HCT116 (cell line): ENCODE results near the gene NUP50. TPM values are rescaled to one million over a fixed set of nuclear protein-coding genes. Genes with fewer than 3 reads are reported as not detected.

Experiments
- ATAC-seq: fragments of 200-7000 bp; cut with Tn5 transposase; 2 replicates; pipeline ENCODE4 v1.9.1; 2020; ENCODE audit warnings: mild to moderate bottlenecking, moderate library complexity
- BruUV-seq: library from RNA; stranded (reverse); fragments of 400-500 nt; replicated peaks from 2 replicates; lab custom pipeline; 2021; lab: Mats Ljungman, UMichigan
- CTCF ChIA-PET: fragments of 300-600 bp; sonication (Branson Sonifier 250); formaldehyde crosslinking; loops from one replicate; lab custom pipeline; 2021; ENCODE audit warnings: antibody characterized with exemption; lab: Charles Lee
- POLR2A ChIA-PET: fragments of 300-600, 350-600 bp; sonication (Branson Sonifier 250); formaldehyde crosslinking; loops from one replicate; lab custom pipeline; 2021; ENCODE audit warnings: antibody characterized with exemption; lab: Charles Lee
- RAD21 ChIA-PET, 2 experiments: fragments of 300-600 bp; sonication (Branson Sonifier 250); formaldehyde crosslinking; loops; one replicate each; lab custom pipeline; 2023; ENCODE audit warnings: low total read pairs in 2 of 2; ENCODE audit not compliant: uncharacterized antibody in 2 of 2, unreplicated experiment in 2 of 2, low non-redundant PET in 1 of 2; lab: Charles Lee
- DNase-seq: peaks from one replicate; pipeline ENCODE4 v3.0.0-alpha.2; 2010; ENCODE audit warnings: low read depth, low spot score
- H2AFZ ChIP-seq: fragments of 200-600 bp; shearing (Covaris generic), sonication (generic); 2 replicates; pipeline ENCODE4 v1.6.1; 2017; ENCODE audit warnings: low read depth, mixed run types, mixed read lengths, antibody characterized with exemption, low read length; ENCODE audit not compliant: poor library complexity, severe bottlenecking
- H3K27ac ChIP-seq: 2 replicates; pipeline ENCODE4 v1.5.1; 2012; ENCODE audit warnings: low read depth, low read length
- H3K27me3 ChIP-seq: fragments of 200-600 bp; sonication (generic); 2 replicates; pipeline ENCODE4 v1.6.1; 2016; ENCODE audit warnings: mixed run types, low read length, mixed read lengths; ENCODE audit not compliant: insufficient read depth
- H3K36me3 ChIP-seq, 2 experiments: fragments of 200-500 bp in 1 of 2; fragments of 200-600 bp in 1 of 2; sonication (Bioruptor generic) in 1 of 2; sonication (generic) in 1 of 2; 2 replicates each; pipeline versions ENCODE4 v1.5.1 to v1.6.1; 2014 to 2016; ENCODE audit warnings: low read length in 2 of 2, inconsistent platforms in 1 of 2, mixed read lengths in 1 of 2, mixed run types in 1 of 2; ENCODE audit not compliant: insufficient read depth in 2 of 2, control insufficient read depth in 1 of 2
- H3K4me1 ChIP-seq, 2 experiments: fragments of 200-600 bp in 1 of 2; sonication (generic) in 1 of 2; 2 replicates each; pipeline versions ENCODE4 v1.5.1 to v1.6.1; 2012 to 2017; ENCODE audit warnings: low read length in 2 of 2, inconsistent platforms in 1 of 2, mild to moderate bottlenecking in 1 of 2, mixed read lengths in 1 of 2, mixed run types in 1 of 2, moderate library complexity in 1 of 2; ENCODE audit not compliant: insufficient read depth in 2 of 2, control insufficient read depth in 1 of 2
- H3K4me2 ChIP-seq: fragments of 200-600 bp; sonication (generic); 2 replicates; pipeline ENCODE4 v1.6.1; 2017; ENCODE audit warnings: mixed run types, low read length, mixed read lengths
- H3K4me3 ChIP-seq, 2 experiments: fragments of 200-600 bp in 1 of 2; sonication (generic) in 1 of 2; replicated peaks in 1 of 2; 2 replicates each; pipeline ENCODE4 v1.5.1; 2011 to 2016; ENCODE audit warnings: low read length in 2 of 2, control low read depth in 1 of 2, low read depth in 1 of 2, mild to moderate bottlenecking in 1 of 2, mixed read lengths in 1 of 2, mixed run types in 1 of 2
- H3K79me2 ChIP-seq: fragments of 200-600 bp; sonication (generic); 2 replicates; pipeline ENCODE4 v1.6.1; 2017; ENCODE audit warnings: mild to moderate bottlenecking, mixed run types, low read length, moderate library complexity, mixed read lengths; ENCODE audit not compliant: insufficient read depth
- H3K9ac ChIP-seq: fragments of 200-600 bp; sonication (generic); 2 replicates; pipeline ENCODE4 v1.6.1; 2016; ENCODE audit warnings: low read length, mixed read lengths
- H3K9me2 ChIP-seq: fragments of 200-600 bp; sonication (generic), shearing (Covaris generic); 2 replicates; pipeline ENCODE4 v1.6.1; 2017; ENCODE audit warnings: mixed run types, mild to moderate bottlenecking, moderate library complexity; ENCODE audit not compliant: insufficient read depth
- H3K9me3 ChIP-seq, 2 experiments: fragments of 200-500 bp in 1 of 2; fragments of 200-600 bp in 1 of 2; sonication (Bioruptor generic) in 1 of 2; sonication (generic) in 1 of 2; 2 replicates each; pipeline ENCODE4 v1.6.1; 2014 to 2017; ENCODE audit warnings: low read length in 2 of 2, mixed read lengths in 2 of 2, inconsistent platforms in 1 of 2, low read depth in 1 of 2, mild to moderate bottlenecking in 1 of 2, mixed run types in 1 of 2, moderate library complexity in 1 of 2; ENCODE audit not compliant: control insufficient read depth in 1 of 2, insufficient read depth in 1 of 2
- H4K20me1 ChIP-seq: fragments of 200-600 bp; sonication (generic), shearing (Covaris generic); 2 replicates; pipeline ENCODE4 v1.6.1; 2017; ENCODE audit warnings: mixed run types, mild to moderate bottlenecking, moderate library complexity; ENCODE audit not compliant: insufficient read depth
- CBX3 ChIP-seq: IDR thresholded peaks from 2 replicates; pipeline ENCODE4 v1.6.1; 2012; ENCODE audit warnings: low read depth
- CEBPB ChIP-seq: IDR thresholded peaks from 2 replicates; pipeline ENCODE4 v1.6.1; 2012; ENCODE audit warnings: low read depth
- CTCF ChIP-seq, 3 experiments: fragments of 200-600 bp in 1 of 3; sonication (generic) in 1 of 3; IDR thresholded peaks in 2 of 3; conservative IDR thresholded peaks in 1 of 3; 2 replicates each; pipeline ENCODE4 v1.5.1; 2012 to 2017; ENCODE audit warnings: low read depth in 2 of 3, low read length in 2 of 3, antibody characterized with exemption in 1 of 3, borderline replicate concordance in 1 of 3, control low read depth in 1 of 3, mild to moderate bottlenecking in 1 of 3, mixed read lengths in 1 of 3, mixed run types in 1 of 3, moderate library complexity in 1 of 3; ENCODE audit not compliant: insufficient read depth in 1 of 3
- EGR1 ChIP-seq: IDR thresholded peaks from 2 replicates; pipeline ENCODE4 v1.6.1; 2012; ENCODE audit warnings: low read depth
- ELF1 ChIP-seq: IDR thresholded peaks from 2 replicates; pipeline ENCODE4 v1.6.1; 2012; ENCODE audit warnings: low read depth, borderline replicate concordance
- EZH2 ChIP-seq: fragments of 200-600 bp; sonication (generic); IDR thresholded peaks from 2 replicates; pipeline ENCODE4 v1.6.1; 2017; ENCODE audit warnings: antibody characterized with exemption, mixed run types
- EZH2phosphoT487 ChIP-seq: fragments of 200-600 bp; IDR thresholded peaks from 2 replicates; pipeline ENCODE4 v1.6.1; 2018; ENCODE audit warnings: antibody characterized with exemption, borderline replicate concordance
- FOSL1 ChIP-seq: IDR thresholded peaks from 2 replicates; pipeline ENCODE4 v1.6.1; 2012; ENCODE audit warnings: low read depth
- JUND ChIP-seq: IDR thresholded peaks from 2 replicates; pipeline ENCODE4 v1.6.1; 2012
- MAX ChIP-seq: IDR thresholded peaks from 2 replicates; pipeline ENCODE4 v1.6.1; 2012
- POLR2A ChIP-seq: IDR thresholded peaks from 2 replicates; pipeline ENCODE4 v1.7.0; 2011; ENCODE audit warnings: borderline replicate concordance; ENCODE audit not compliant: insufficient read depth, insufficient read length; ENCODE audit errors: extremely low read depth
- POLR2AphosphoS5 ChIP-seq: IDR thresholded peaks from 2 replicates; pipeline ENCODE4 v1.6.1; 2011; ENCODE audit warnings: mild to moderate bottlenecking, low read depth, low read length, moderate library complexity
- RAD21 ChIP-seq: IDR thresholded peaks from 2 replicates; pipeline ENCODE4 v1.6.1; 2012; ENCODE audit warnings: low read depth, mild to moderate bottlenecking
- REST ChIP-seq: IDR thresholded peaks from 2 replicates; pipeline ENCODE4 v1.6.1; 2012; ENCODE audit warnings: low read depth
- SP1 ChIP-seq: IDR thresholded peaks from 2 replicates; pipeline ENCODE4 v1.6.1; 2012; ENCODE audit warnings: low read depth
- SRF ChIP-seq: IDR thresholded peaks from 2 replicates; pipeline ENCODE4 v1.6.1; 2012; ENCODE audit warnings: low read depth
- TCF7L2 ChIP-seq: IDR thresholded peaks from 2 replicates; pipeline ENCODE4 v1.7.0; 2011; ENCODE audit warnings: borderline replicate concordance, inconsistent platforms; ENCODE audit not compliant: insufficient read depth, insufficient read length; ENCODE audit errors: extremely low read depth
- YY1 ChIP-seq: IDR thresholded peaks from 2 replicates; pipeline ENCODE4 v1.6.1; 2011; ENCODE audit warnings: low read length, low read depth, moderate library complexity, mild to moderate bottlenecking; ENCODE audit not compliant: insufficient replicate concordance; ENCODE audit errors: extremely low read depth
- ZFX ChIP-seq: fragments of 450-650 bp; IDR thresholded peaks from 2 replicates; pipeline ENCODE4 v1.6.1; 2017
- intact Hi-C: fragments of 100-400 bp; cut with micrococcal nuclease; formaldehyde crosslinking; loops from 2 replicates; pipeline ENCODE4 v1.10.0; 2022
- total RNA-seq: library from RNA; stranded (reverse); gene quantifications from one replicate; pipeline ENCODE4 v1.2.1, GENCODE V29; 2021; ENCODE audit not compliant: unreplicated experiment

NUP50 gene
- total RNA-seq, 1 experiment from 2014 or later = 102 TPM

- CTCF ChIA-PET = no interaction called here
- POLR2A ChIA-PET = no interaction called here
- BruUV-seq = no TSS peak
- Histone ChIP-seq H3K9me2 (no peaks in the 10 kb centered on the region), H3K9me3 (no peaks in the 10 kb centered on the region), H2AFZ (no peak overlapping the region), H3K79me2 (peaks cover 21% of the 10 kb centered on the region), H3K4me3 (no peak overlapping the region), H3K27me3 (no peaks in the 10 kb centered on the region), H3K27ac (no peak overlapping the region), H3K4me1 (no peaks in the 10 kb centered on the region), H3K9ac (no peak overlapping the region), H3K36me3 (no peaks in the 10 kb centered on the region), H4K20me1 (no peaks in the 10 kb centered on the region), H3K4me2 (no peak overlapping the region)
- ATAC-seq (no peak), DNase-seq (no peak)
- TF ChIP-seq POLR2AphosphoS5 = no peak
- no peak for TF ChIP-seq EZH2
- no peak for TF ChIP-seq YY1
- TF ChIP-seq TCF7L2 = no peak
- no peak for TF ChIP-seq ZFX
- TF ChIP-seq FOSL1 = no peak
- no peak for TF ChIP-seq JUND
- TF ChIP-seq SRF = no peak
- no peak for TF ChIP-seq POLR2A
- TF ChIP-seq REST = no peak
- no peak for TF ChIP-seq SP1
- TF ChIP-seq EGR1 = no peak
- TF ChIP-seq CTCF (IDR thresholded peaks at IDR 0.05 in 2 of 3, conservative IDR thresholded peaks at IDR 0.05 in 1 of 3; ENCODE audit: borderline replicate concordance in 1 of 3, insufficient read depth in 1 of 3, low read depth in 2 of 3, low read length in 2 of 3) = no peak
- no peak for TF ChIP-seq RAD21
- TF ChIP-seq CBX3 = no peak
- TF ChIP-seq CEBPB = no peak
- TF ChIP-seq ELF1 = no peak
- TF ChIP-seq MAX = no peak
- TF ChIP-seq EZH2phosphoT487 = no peak
- intact Hi-C loops = no loop called here
- RAD21 ChIA-PET = no interaction called here
These were observed 60.6 kb downstream of the NUP50 start for GRCh38 chr22:45224331-45224730.
